Right ventricle myocardium inferior (tissue), 1 donor: ENCODE measurements around the gene PRDM12. TPM values are rescaled to one million over a fixed set of nuclear protein-coding genes. Genes with fewer than 3 reads are reported as not detected.
"Not testable (repeated sequence)": the region's sequence is repeated elsewhere in the genome, so short reads cannot be mapped to it uniquely, and the experiment has no call there.

ENCODE experiments used
- ATAC-seq: fragments of 200-7000 bp; cut with Tn5 transposase; one replicate; pipeline ENCODE4 v1.9.1; 2020; ENCODE audit warnings: mild to moderate bottlenecking, moderate library complexity
- DNase-seq: peaks from one replicate; pipeline ENCODE4 v3.0.0; 2021; ENCODE audit errors: missing footprints
- intact Hi-C: fragments of 100-400 bp; cut with DNase I; formaldehyde crosslinking; loops from one replicate; pipeline ENCODE4 v1.11.0; 2022
- total RNA-seq: library from RNA; stranded (reverse); fragmentation: NEBNext Ultra II Directional; extraction: Animal tissue kit (Norgen Biotek cat#: 25700); gene quantifications from one replicate; pipeline ENCODE4 v1.2.1, GENCODE V29; 2021
- donor health status: DM: no; HTN: yes; CAD: no; lungs with severe emphysema.

The PRDM12 gene
- total RNA-seq, 1 donor from 2014 or later, result not detected

DNA sequence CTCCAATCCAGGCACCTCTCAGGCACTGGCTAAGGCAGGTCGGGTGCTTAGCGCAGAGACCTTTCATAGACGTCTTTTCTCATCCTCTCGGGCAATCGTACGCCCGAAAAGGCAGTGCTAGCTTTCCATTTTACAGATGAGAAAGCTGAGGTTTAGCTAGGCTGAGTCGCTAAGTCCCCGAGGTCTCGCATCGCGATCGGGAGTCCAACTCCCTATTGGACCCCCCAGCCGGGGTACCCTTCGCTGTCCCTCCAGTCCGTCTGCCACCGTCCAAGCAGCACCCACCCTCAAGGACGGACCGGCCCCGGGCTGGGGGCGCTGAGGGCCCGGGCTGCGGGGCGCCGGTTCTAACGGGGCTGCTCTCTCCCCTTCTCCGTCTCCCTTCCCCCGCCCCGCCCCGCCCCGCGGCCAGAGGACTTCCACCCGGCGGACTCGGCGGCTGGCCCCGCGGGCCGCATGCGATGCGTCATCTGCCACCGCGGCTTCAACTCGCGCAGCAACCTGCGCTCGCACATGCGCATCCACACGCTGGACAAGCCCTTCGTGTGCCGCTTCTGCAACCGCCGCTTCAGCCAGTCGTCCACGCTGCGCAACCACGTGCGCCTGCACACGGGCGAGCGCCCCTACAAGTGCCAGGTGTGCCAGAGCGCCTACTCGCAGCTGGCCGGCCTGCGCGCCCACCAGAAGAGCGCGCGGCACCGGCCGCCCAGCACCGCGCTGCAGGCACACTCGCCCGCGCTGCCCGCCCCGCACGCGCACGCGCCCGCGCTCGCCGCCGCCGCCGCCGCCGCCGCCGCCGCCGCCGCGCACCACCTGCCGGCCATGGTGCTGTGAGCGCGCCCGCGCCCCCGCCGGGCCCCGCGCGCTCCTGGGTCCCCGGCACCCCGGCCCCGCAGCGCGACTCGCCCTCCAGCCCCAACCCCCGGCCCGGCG is 16.7 kb downstream of the PRDM12 start:
- intact Hi-C loops, result loop anchor here (10.0 kb wide), 2 partner anchors 106 to 576 kb away; partner anchors contain the start of gene FUBP3
- DNase-seq (peak; percentile 88), ATAC-seq (peak; percentile 60)

DNA sequence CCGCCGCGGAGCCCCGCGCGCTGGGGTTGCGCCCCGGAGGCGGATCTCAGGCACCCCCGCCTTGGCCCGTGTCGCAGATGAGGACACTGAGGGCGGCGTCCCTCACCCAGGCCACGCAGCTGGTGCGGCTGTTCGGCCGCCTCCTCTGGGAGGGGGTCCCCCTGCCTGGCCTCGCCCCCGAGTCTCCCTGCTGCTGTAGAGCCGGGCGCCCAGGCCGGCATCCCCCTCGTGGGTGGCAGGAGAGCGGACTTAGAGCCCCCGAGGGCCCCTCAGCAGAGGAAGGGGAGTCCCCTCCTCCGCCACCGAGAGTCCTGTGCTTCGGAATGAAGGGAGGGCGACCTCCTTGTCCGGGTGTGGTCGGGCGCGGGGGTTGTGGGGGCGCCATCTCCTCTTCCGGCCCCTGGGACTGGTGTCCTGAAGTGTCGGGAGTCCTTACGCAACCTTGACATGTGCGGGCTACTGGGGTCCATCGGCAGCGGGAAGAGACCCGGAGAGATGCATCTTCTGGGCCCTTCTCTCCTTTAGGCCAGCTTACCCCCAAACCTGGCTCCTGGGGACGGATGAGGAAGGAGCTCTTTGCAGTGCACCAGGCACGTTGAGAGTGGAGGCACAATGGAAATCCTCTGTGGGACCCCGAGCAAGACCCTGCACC is 17.5 kb downstream of the PRDM12 start:
- peak; percentile 69 for DNase-seq
- intact Hi-C loops, result loop anchor here (1.0 to 10.0 kb wide), 4 partner anchors 53 to 577 kb away; partner anchors contain the start of gene FUBP3
- no peak for ATAC-seq

DNA sequence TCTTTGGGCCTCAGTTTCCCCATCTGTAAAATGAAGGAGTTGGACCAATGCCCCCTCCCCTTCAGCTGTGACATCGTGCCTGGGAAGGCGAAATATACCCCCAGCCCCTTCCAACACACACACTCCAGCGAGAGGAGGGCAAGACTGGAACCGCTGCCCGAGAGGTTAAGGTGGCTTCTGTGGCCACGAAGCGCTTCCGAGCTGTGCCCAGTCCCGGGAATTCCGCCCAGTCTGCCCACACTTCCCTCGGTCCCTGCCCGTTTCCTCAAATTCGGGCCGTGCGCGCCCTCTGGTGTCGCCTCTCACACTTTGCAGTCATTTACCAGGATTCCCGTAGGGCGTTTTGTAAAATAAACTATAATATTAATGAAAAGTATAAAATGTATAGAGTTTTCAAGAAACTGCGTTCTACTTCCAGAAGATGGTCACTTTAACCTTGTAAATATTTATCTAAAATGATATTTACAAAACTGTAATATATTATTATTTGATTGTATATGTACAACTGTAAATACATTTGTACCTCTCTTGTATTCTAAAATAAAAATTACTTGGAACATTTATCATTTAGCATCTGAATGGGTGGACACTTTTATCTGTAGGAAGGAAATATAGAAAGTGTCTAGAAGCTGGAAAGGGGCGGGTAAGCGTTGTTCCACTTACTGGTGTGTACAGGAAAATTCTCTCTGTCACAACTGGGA is 18.2 kb downstream of the PRDM12 start:
- intact Hi-C loops, result loop anchor here (1.0 to 10.0 kb wide), 4 partner anchors 53 to 578 kb away; partner anchors contain the start of gene FUBP3
- ATAC-seq, result peak; percentile 74

DNA sequence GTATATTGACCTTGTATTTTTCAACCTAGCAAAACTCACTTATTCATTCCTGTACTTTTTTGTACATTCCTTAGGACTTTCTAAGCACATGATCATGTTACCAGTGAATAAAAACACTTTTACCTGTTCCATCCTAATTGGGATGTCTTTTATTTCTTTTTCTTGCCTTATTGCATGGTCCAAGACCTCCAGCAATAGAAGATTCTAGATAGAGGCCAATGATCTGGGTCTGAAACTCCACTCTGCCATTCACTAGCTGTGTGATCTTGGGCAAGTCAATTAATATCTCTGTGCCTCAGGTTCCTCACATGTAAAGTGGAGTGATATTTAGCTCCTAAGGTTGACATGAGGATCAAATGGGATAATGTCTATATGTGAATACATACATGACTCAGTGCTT is 20.7 kb downstream of the PRDM12 start:
- intact Hi-C loops, result loop anchor here (10.0 kb wide), 2 partner anchors 110 to 580 kb away; partner anchors contain the start of gene FUBP3
- no peak for ATAC-seq
- DNase-seq, result no peak

More for the DNA sequence above, 18.2 kb downstream of the PRDM12 start:
- DNase-seq, result peak; percentile 92

DNA sequence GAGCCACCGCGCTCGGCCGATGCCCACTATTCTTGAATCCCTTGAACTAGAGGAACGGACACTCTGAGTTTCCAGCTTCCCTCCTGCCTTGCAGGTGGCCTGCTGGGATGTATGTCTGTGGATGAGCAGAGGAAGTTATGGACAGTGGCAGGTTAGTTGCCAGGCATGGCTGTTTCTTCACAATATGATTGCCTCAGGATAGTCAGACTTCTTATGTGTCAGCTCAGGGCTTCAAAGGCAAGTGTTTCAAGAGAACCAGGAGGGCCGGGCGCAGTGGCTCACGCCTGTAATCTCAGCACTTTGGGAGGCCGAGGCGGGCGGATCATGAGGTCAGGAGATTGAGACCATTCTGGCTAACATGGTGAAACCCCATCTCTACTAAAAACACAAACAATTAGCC is 21.6 kb downstream of the PRDM12 start:
- DNase-seq, ATAC-seq: not testable (repeated sequence)
- intact Hi-C loops, result loop anchor here (10.0 kb wide), 2 partner anchors 111 to 581 kb away; partner anchors contain the start of gene FUBP3

DNA sequence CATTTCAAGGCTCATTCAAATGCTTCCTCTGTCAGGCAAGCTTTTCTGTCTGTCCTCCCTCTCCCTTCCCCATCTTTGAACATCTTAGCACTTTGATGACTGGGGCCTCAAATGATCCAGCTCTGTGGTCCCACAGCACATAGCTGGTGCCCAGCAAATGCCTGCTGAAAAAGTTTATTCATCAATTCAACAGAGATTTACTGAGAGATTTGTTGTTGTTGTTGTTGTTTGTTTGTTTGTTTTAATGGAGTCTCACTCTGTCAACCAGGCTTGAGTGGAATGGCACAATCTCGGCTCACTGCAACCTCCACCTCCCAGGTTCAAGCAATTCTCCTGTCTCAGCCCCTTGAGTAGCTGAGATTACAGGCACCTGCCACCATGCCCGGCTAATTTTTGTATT is 23.2 kb downstream of the PRDM12 start:
- ATAC-seq, result no peak
- no peak for DNase-seq
- intact Hi-C loops, result loop anchor here (10.0 kb wide), 2 partner anchors 113 to 583 kb away; partner anchors contain the start of gene FUBP3

DNA sequence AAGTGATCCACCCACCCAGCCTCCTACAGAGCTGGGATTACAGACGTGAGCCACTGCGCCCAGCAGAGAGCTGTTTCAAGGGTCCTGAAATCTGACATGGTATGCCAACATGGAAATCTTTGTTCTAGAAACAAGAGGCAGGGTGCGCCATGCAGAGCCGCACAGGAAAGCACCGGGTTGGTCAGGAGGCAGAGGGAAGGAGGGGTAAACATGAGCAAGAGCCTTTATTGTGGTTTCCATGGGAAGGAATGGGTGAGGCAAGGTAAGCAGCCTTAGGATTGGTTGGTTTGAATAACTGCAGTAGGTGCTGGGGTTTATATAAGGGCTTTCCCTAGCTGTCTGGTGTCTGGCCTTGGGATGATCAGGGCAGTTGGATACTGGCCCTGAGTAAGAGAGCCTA is 23.7 kb downstream of the PRDM12 start:
- intact Hi-C loops, result loop anchor here (10.0 kb wide), 2 partner anchors 113 to 583 kb away; partner anchors contain the start of gene FUBP3
- no peak for DNase-seq
- no peak for ATAC-seq

DNA sequence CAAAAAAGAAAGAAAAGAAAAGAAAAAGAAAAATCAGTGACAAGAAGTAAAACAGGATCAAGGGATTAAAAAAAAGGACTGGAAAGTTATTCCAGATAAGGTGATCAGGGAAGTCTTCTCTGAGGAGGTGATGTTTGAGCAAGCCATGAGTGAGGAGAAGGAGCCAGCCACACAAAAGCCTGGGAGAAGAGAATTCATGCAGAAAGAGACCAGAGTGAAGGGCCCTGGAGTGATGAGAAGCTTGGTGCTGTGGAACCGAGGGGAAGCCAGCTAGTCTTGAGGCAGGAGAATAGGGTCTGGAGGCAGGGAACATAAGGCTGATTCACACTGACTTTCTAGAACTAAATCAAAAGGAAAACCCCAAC is 25.2 kb downstream of the PRDM12 start:
- ATAC-seq, result no peak
- DNase-seq, result no peak
- intact Hi-C loops, result loop anchor here (10.0 kb wide), 2 partner anchors 115 to 585 kb away; partner anchors contain the start of gene FUBP3

DNA sequence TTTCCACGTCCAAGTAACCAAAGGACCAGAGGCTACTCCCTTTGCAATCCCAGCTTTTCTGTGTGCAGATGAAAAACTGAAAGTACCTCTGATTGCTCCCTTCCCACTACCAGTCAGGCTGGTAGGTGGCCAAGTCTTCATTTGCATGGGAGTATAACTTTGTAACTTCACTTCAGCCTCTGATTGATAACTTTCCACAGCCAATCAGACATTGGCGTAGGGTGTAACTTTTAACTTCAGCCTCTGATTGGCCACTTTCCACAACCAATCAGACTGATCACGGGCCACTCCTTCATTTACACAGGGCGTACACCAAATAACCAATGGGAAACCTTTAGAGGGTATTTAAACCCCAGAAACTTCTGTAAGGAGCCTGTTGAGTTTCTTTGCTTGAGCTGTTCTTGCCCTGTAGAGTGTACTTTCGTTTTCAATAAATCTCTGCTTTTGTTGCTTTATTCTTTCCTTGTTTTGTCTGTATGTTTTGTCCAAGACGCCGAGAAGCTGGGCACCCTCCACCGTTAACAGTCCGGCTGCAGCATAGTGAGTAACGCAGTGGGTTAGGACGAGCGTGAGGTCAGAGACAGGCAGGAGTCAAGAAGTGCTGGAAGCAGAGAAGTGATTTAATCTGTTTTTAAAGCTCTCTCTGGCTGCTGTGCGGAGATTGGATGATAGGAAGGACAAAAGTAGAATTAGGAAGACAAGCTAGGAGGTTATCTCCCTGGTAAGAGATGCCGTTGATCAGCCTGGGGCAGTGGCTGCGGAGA is 25.7 kb downstream of the PRDM12 start:
- ATAC-seq, result peak; percentile 58
- intact Hi-C loops, result loop anchor here (10.0 kb wide), 2 partner anchors 115 to 585 kb away; partner anchors contain the start of gene FUBP3
- no peak for DNase-seq

DNA sequence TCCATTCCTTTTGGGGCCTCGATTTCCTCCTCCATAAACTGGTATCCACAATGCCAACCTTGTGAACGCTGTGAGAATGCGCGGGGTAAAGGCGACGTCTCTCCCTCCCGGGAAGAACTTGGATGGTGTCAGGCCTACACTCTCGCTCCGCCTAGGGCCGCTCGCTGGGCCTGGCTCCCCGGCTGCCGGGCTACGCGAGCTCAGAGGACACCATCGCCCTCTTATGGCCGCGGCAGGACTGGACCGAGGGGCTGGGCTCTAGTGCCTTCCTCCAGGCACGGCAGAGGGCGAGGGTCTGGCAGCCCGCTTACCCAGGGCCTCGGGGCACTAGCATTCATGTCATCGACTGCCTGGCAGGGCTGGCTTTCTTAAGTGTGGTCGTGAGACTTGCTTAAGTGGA is 27.9 kb downstream of the PRDM12 start:
- DNase-seq, result no peak
- ATAC-seq, result no peak
- intact Hi-C loops, result no loop called here

DNA sequence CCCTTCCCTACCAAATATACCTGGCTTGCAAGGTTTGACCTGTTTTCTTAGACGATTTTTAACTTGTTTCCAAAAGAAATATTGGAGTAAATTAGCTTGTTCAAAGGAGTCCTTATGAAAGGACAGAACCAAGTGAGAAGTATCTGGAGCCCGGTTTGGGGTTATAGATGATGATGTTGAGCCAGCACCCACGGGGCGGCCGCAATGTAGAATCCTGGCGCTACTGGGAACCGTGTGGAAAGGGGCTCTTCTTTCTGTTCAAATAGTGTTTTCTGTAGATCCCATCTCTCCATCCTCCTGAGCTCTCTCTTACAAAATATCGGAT is 28.7 kb downstream of the PRDM12 start:
- intact Hi-C loops, result no loop called here
- no peak for DNase-seq
- no peak for ATAC-seq

DNA sequence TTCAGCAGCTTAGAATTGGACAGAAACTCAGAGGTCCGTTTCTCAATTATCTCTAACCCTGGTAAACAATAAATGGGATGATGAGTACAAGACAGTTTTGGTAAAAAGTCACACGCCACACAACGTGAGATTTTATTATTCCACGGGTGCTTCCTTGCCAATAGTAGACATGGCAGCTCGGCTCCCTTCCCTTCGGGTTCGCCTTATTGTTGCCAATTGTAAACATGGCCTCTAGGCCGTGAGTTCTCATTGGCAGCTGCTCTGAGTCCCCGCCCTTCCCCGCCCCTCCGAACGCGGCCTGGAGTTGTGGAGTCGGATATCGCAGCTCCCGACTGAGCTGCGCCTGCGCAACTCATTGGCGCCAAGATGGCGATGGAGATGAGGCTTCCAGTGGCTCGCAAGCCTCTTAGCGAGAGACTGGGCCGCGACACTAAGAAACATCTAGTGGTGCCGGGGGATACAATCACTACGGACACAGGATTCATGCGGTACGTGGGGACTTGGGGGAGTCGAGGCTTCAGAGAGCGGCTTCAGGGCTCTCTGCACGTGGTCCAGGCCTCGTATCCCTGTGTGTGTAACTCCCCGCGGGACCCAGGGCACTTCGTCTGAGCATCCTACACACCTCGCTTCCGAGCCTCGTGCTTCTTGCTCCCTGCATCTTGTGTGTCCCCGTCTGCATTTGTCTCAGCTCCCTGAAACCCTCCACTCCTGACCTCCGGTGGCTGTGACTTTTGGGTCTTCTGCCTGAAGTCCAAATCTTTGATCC is 29.2 kb downstream of the PRDM12 start, which contains the start of gene EXOSC2:
EXOSC2 (plus strand) TSS at position 355 of the 766 bp plus-strand sequence; CDS start at position 367, 12 bp downstream.
- intact Hi-C loops, result no loop called here

DNA sequence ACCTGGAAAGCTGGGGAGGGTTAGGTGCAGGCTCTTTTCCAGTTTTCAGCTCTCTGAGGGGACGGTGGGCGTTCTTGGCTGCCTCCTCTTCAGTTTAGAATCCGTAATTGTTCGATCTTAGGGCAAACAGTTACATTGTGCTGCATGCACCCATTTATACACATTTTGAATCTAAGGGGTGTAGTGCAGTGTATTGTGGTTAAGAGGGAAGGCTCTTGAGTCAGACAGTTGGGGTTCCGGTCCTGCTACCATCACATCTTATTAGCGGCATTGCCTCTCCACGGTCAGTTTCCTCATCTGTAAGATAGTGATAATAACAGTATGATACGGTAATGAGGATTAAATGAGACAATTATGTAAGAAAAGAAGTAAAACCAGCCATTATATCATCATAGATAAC is 29.8 kb downstream of the PRDM12 start:
- DNase-seq (no peak), ATAC-seq (no peak)
- intact Hi-C loops, result no loop called here

More for the DNA sequence above, 29.2 kb downstream of the PRDM12 start, which contains the start of gene EXOSC2:
- peak; percentile 97 for ATAC-seq
- peak; percentile 99 for DNase-seq

DNA sequence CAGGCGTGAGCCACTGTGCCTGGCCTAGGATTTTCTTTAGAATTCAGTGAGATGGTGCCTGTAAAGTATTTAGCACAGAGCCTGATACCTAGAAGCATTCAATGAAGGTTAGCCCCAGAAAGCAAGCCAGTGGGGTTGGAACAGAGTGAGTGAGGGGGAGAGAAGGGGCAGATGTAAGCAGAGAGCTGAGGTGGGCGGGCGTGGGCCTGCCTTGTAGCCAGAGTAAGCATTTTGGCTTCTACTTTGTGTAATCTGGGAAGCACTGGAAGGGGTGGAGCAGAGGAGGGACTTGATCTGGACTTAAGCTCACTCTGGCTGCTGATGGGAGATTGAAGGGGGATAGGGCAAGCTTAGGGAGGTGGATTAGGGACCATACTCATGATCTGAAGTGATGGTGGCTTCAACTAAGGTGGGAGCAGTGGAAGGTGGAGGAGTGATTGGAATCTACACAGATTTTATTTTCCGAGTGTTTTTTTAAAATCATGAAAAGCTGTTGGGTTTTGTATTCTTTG is 31.8 kb downstream of the PRDM12 start:
- ATAC-seq (no peak), DNase-seq (no peak)
- intact Hi-C loops, result no loop called here

DNA sequence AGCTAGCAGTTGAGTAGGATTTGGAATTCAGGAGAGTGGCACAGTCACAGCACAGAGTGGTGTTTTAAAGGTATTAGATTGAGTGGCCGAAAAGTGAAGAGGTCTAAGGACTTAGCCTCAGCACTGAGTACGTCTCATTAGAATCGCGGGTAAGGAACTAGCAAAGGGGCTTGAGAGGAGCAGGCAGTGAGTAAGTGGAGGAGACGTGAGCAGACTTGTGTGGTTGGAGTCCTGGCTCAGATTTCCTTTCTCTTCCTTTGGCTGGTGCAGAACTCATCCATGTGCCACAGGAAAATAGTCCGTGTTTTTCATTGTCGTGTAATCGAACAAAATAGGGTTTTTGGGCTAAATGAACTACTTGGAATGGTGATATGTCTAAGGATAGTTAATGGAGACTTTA is 32.6 kb downstream of the PRDM12 start:
- intact Hi-C loops, result no loop called here
- no peak for DNase-seq
- no peak for ATAC-seq

DNA sequence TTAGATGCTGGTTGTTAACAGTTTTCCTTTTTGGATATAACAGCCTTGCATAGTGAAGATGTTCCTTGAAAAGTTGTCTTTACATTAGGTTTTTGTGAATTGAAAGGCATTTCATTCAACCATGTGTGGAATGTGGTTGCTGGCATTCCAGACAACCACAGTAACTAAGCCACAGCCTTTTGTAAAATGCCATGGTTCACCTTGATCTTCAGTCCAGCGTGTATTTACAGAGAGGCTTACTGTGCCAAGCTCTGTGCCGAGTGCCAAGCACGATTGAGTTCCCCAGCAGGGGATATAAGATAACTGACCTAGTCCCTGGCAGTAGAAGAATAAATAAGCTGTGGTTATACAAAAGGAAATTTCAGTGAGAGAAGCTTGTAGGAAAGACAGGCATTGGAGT is 34.1 kb downstream of the PRDM12 start:
- DNase-seq (no peak), ATAC-seq (no peak)
- intact Hi-C loops, result no loop called here

DNA sequence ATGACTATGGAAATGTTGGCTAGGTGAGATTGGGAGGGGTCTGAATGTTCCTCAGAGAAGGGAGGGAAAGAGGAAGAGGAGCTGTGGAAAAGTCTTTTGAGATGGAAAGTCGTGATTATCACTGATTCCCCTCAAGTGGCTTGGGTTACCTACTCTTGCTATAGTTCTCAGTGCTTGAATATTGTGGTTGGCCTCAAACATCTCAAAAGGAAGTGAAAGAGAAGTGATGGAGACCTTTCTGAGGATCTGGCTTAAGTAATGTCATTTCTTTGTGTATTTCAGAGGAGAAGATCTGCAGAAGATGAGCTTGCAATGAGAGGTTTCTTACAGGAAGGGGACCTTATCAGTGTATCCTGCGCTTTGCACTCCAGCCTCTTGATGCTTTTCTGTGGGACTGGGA is 34.7 kb downstream of the PRDM12 start:
- DNase-seq (no peak), ATAC-seq (no peak)
- intact Hi-C loops, result no loop called here
